VCaP (cell line): ENCODE measurements around the gene ARMC12.
A peak's percentile ranks its signal among the peaks of the same experiment; 100 is the strongest.

ENCODE experiments used
- H3K27ac ChIP-seq: fragments of 450-650 bp; 2 replicates; pipeline ENCODE4 v1.5.1; 2017
- CTCF ChIP-seq: fragments of 450-650 bp; conservative IDR thresholded peaks from 2 replicates; pipeline ENCODE4 v1.5.1; 2017; ENCODE audit warnings: mild to moderate bottlenecking, moderate library complexity

Gene ARMC12

GRCh38 chr6:35719830-35720733, 16.8 kb upstream of the ARMC12 start:
- H3K27ac ChIP-seq, result peak overlapping the region; percentile 14; the same call in 1 of the 2 replicates
- no peak for TF ChIP-seq CTCF

- no peak for TF ChIP-seq CTCF
- peak overlapping the region; percentile 100 for H3K27ac ChIP-seq
Observed at GRCh38 chr6:35722121-35722761, 14.6 kb upstream of the ARMC12 start.

GRCh38 chr6:35723587-35723986, 13.2 kb upstream of the ARMC12 start:
- H3K27ac ChIP-seq, result peak overlapping the region; percentile 100
- no peak for TF ChIP-seq CTCF

DNA sequence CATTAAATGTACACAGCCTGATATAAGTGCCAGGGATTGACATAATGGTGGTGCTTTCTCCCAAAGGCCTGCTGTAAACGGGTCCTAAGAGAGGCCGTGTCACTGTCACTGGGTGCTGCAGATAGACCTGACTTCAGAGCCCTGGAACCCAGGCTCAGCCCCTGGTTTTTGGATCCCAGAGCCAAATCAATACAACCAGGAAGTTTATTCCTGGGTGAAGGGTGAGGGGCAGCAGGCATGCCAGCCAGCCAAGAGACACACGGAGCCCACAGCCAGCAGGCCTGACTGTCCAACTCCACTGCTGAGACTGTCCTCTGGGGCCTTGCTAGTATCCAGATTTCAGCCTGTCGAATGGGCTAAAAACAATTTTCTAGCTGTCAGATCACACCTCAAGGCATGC, 12.8 kb upstream of the ARMC12 start:
- peak overlapping the region; percentile 100 for H3K27ac ChIP-seq
- TF ChIP-seq CTCF, result no peak

GRCh38 chr6:35724471-35724870, 12.4 kb upstream of the ARMC12 start:
- peak overlapping the region; percentile 100 for H3K27ac ChIP-seq
- no peak for TF ChIP-seq CTCF

GRCh38 chr6:35725081-35725708, 11.6 kb upstream of the ARMC12 start:
- no peak for TF ChIP-seq CTCF
- peak overlapping the region; percentile 100 for H3K27ac ChIP-seq

DNA sequence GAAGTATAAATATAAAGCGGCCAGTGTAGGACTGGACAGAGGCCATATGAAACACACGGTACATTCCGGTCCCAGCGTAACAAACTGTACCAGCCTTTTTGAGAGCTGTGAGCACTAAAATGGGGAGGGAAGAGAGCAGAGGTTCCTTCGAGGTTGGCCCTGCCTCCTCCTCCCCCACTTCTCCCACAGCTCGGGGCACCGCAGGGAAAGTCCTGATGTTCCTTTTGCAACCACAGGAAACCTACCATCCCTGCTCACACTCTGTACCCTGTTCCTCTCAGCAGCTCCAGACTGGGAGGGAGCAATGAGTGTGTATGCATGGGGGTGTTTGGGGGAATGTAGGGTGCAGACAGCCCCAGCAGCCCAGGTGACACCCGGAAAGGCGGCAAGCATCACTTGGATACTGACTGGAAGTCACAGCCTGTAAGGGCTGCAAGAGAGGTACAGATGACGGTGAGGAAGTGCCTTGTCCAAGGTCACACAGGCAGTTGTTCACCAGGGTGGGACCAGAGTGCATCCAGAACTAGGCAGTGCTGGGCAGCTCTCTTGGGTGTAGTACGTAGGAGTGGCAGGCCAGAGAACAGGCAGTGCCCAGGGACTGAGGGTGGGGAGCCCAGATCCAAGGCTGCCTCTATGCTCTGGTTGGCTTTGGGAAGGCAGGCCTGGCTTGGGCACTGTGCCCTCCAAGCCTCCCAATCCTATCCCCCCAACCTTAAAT, 11.0 kb upstream of the ARMC12 start:
- H3K27ac ChIP-seq, result peak overlapping the region; percentile 100

More for the DNA sequence above, 11.0 kb upstream of the ARMC12 start:
- no peak for TF ChIP-seq CTCF
